GM12878 (cell line): ENCODE measurements around the gene BRSK2. TPM values are rescaled to one million over a fixed set of nuclear protein-coding genes. Genes with fewer than 3 reads are reported as not detected.

Source experiments
- ATAC-seq: fragments of 200-7000 bp; cut with Tn5 transposase; 3 replicates; pipeline ENCODE4 v1.9.1; 2020; ENCODE audit warnings: mild to moderate bottlenecking, moderate library complexity
- BruUV-seq: library from RNA; stranded (reverse); fragments of 400-500 nt; replicated peaks from 2 replicates; lab custom pipeline; 2021; lab: Mats Ljungman, UMichigan
- CTCF ChIA-PET: fragments of 300-600 bp; sonication (Branson Sonifier 250); formaldehyde crosslinking; extraction: SDS; loops from one replicate; lab custom pipeline; 2021; ENCODE audit warnings: inconsistent platforms; lab: Yijun Ruan, JAX
- POLR2A ChIA-PET: fragments of 350-600 bp; formaldehyde crosslinking; extraction: SDS; loops from one replicate; lab custom pipeline; 2021; ENCODE audit warnings: inconsistent platforms; lab: Charles Lee
- RAD21 ChIA-PET: fragments of 300-600 bp; sonication (Branson Sonifier 250); formaldehyde crosslinking; loops from one replicate; lab custom pipeline; 2023; ENCODE audit warnings: antibody characterized with exemption; ENCODE audit not compliant: unreplicated experiment; lab: Charles Lee
- SMC1A ChIA-PET: fragments of 300-600 bp; sonication (Branson Sonifier 250); formaldehyde crosslinking; loops from one replicate; lab custom pipeline; 2023; ENCODE audit not compliant: unreplicated experiment, uncharacterized antibody; lab: Charles Lee
- DNase-seq: peaks from one replicate; pipeline ENCODE4 v3.0.0-alpha.2; 2011; ENCODE audit warnings: low read depth, low spot score
- FAIRE-seq: peaks from 3 replicates; lab custom pipeline; 2011; peaks lifted over from hg19 to GRCh38; lab: Jason Lieb, UNC
- H2AFZ ChIP-seq: 2 replicates; pipeline ENCODE4 v1.6.0; 2011; ENCODE audit warnings: low read depth, low read length, control low read depth; ENCODE audit not compliant: control insufficient read depth
- H3K27ac ChIP-seq: 2 replicates; pipeline ENCODE4 v1.5.1; 2011; ENCODE audit warnings: control low read depth; ENCODE audit not compliant: control insufficient read depth, insufficient read depth
- H3K27me3 ChIP-seq, 2 experiments: replicated peaks in 1 of 2; 2 replicates each; pipeline versions ENCODE4 v1.6.0 to v1.6.1; 2011; ENCODE audit warnings: low read length in 1 of 2; ENCODE audit not compliant: control insufficient read depth in 2 of 2, insufficient read depth in 2 of 2
- H3K36me3 ChIP-seq, 2 experiments: 2 replicates each; pipeline ENCODE4 v1.5.1; 2011; ENCODE audit warnings: low read length in 1 of 2; ENCODE audit not compliant: control insufficient read depth in 2 of 2, insufficient read depth in 2 of 2
- H3K4me1 ChIP-seq: 2 replicates; pipeline ENCODE4 v1.6.1; 2011; ENCODE audit warnings: mild to moderate bottlenecking, low read length, moderate library complexity, mixed read lengths; ENCODE audit not compliant: control insufficient read depth, insufficient read depth
- H3K4me2 ChIP-seq: 2 replicates; pipeline ENCODE4 v1.6.0; 2011; ENCODE audit warnings: control low read depth; ENCODE audit not compliant: control insufficient read depth, insufficient read depth
- H3K4me3 ChIP-seq: fragments of 200-600 bp; sonication (generic); 2 replicates; pipeline ENCODE4 v1.5.1; 2016
- H3K79me2 ChIP-seq: 2 replicates; pipeline ENCODE4 v1.6.0; 2011; ENCODE audit warnings: low read length; ENCODE audit not compliant: control insufficient read depth, insufficient read depth
- H3K9ac ChIP-seq: 2 replicates; pipeline ENCODE4 v1.8.0; 2011; ENCODE audit warnings: low read length, control low read depth, mixed read lengths; ENCODE audit not compliant: control insufficient read depth, insufficient read depth
- H3K9me3 ChIP-seq: replicated peaks from 3 replicates; pipeline ENCODE4 v1.5.1; 2011; ENCODE audit warnings: mild to moderate bottlenecking, low read length; ENCODE audit not compliant: control insufficient read depth, insufficient read depth
- H4K20me1 ChIP-seq: 2 replicates; pipeline ENCODE4 v1.6.0; 2011; ENCODE audit not compliant: control insufficient read depth, insufficient read depth
- CBFB ChIP-seq: IDR thresholded peaks from 2 replicates; pipeline ENCODE4 v1.6.1; 2016; ENCODE audit warnings: antibody characterized with exemption, low read depth
- CHD1 ChIP-seq: IDR thresholded peaks from 2 replicates; pipeline ENCODE4 v1.6.1; 2012; ENCODE audit warnings: low read depth, low read length, improper control_type of control experiment
- EED ChIP-seq: sonication (generic); IDR thresholded peaks from 2 replicates; pipeline ENCODE4 v1.6.1; 2016; ENCODE audit warnings: antibody characterized with exemption, low read depth
- EP300 ChIP-seq, 2 experiments: fragments of 150-350 bp in 1 of 2; IDR thresholded peaks; 2 replicates each; pipeline ENCODE4 v1.6.1; 2011 to 2012; ENCODE audit warnings: low read depth in 2 of 2, low read length in 2 of 2, borderline replicate concordance in 1 of 2, improper control_type of control experiment in 1 of 2, inconsistent platforms in 1 of 2; ENCODE audit not compliant: control insufficient read depth in 1 of 2
- ESRRA ChIP-seq: IDR thresholded peaks from 2 replicates; pipeline ENCODE4 v1.6.1; 2012; ENCODE audit warnings: mild to moderate bottlenecking, low read length, improper control_type of control experiment
- HDGF ChIP-seq: fragments of 450-650 bp; IDR thresholded peaks from 2 replicates; pipeline ENCODE4 v1.6.1; 2016; ENCODE audit warnings: antibody characterized with exemption
- MTA3 ChIP-seq: IDR thresholded peaks from 2 replicates; pipeline ENCODE4 v1.6.1; 2012; ENCODE audit warnings: low read length, inconsistent platforms, borderline replicate concordance
- NFIC ChIP-seq: IDR thresholded peaks from 2 replicates; pipeline ENCODE4 v1.6.1; 2012; ENCODE audit warnings: low read depth, mild to moderate bottlenecking, inconsistent platforms, low read length, moderate library complexity
- NKRF ChIP-seq: fragments of 450-650 bp; conservative IDR thresholded peaks from 2 replicates; pipeline ENCODE4 v1.6.1; 2017; ENCODE audit warnings: mild to moderate bottlenecking, moderate library complexity
- NR2C1 ChIP-seq: fragments of 450-650 bp; IDR thresholded peaks from 2 replicates; pipeline ENCODE4 v1.6.1; 2017; ENCODE audit warnings: antibody characterized with exemption, mild to moderate bottlenecking, moderate library complexity
- POLR2AphosphoS5 ChIP-seq: IDR thresholded peaks from 2 replicates; pipeline ENCODE4 v1.6.1; 2011; ENCODE audit warnings: mild to moderate bottlenecking, low read length, inconsistent platforms
- ZBTB4 ChIP-seq: fragments of 450-650 bp; formaldehyde crosslinking; IDR thresholded peaks from 2 replicates; pipeline ENCODE4 v1.4.0; 2022; ENCODE audit warnings: mild to moderate bottlenecking, moderate library complexity
- ZNF24 ChIP-seq: fragments of 450-650 bp; IDR thresholded peaks from 2 replicates; pipeline ENCODE4 v1.6.1; 2017; ENCODE audit warnings: antibody characterized with exemption, mild to moderate bottlenecking
- WGBS: methylation state at CpG from one replicate; pipeline ENCODE4 v1.1.6; 2016; ENCODE audit warnings: low lambda C conversion rate; ENCODE audit not compliant: insufficient replicate concordance, insufficient coverage; ENCODE audit errors: missing lambda C conversion rate; 5-methylcytosine and 5-hydroxymethylcytosine counted together
- in situ Hi-C: fragments of 300-500 bp; cut with MboI; formaldehyde crosslinking; loops from 9 replicates; pipeline ENCODE4 v1.14.3; 2018; ENCODE audit warnings: mixed read lengths
- intact Hi-C: fragments of 100-400 bp; cut with micrococcal nuclease; formaldehyde crosslinking; loops from one replicate; pipeline ENCODE4 v1.14.2; 2022; ENCODE audit not compliant: unreplicated experiment
- polyA plus RNA-seq, 11 experiments: library from polyadenylated mRNA; depleted of rRNA in 4 of 11; unstranded in 6 of 11; stranded (reverse) in 5 of 11; fragments of >200 nt; fragmentation: Nextera tagmentation in 4 of 11; fragmentation: Illumina TruSeq in 1 of 11; extraction: Ambion mirVana in 4 of 11; extraction: Trizol in 1 of 11; gene quantifications; 1 replicate in 1 of 11; 2 replicates in 10 of 11; pipeline versions ENCODE4 v1.2.1 to v1.2.3, GENCODE V29; 2011 to 2016; ENCODE audit warnings: inconsistent platforms in 2 of 11, missing spikeins in 2 of 11, low read depth in 1 of 11
- total RNA-seq, 4 experiments: library from RNA; depleted of rRNA in 3 of 4; stranded (reverse); fragments of >200 nt in 3 of 4; fragmentation: Illumina TruSeq in 1 of 4; extraction: Trizol in 1 of 4; gene quantifications; 2 replicates each; pipeline versions ENCODE4 v1.2.1 to v1.2.3, GENCODE V29; 2013 to 2021

The BRSK2 gene
- total and polyA plus RNA-seq, 10 of the 15 experiments (the other 5 are each of a cell fraction or from before 2014, with no cell fraction given), result 0.13 TPM; not detected in 9

GRCh38 chr11:1460986-1461825 is 71.5 kb downstream of the BRSK2 start:
- POLR2A ChIA-PET, result no interaction called here
- 87% methylated on average over 46 of the region's 50 CpGs for WGBS
- Histone ChIP-seq H3K36me3 (no peaks in the 10 kb centered on the region), H3K79me2 (no peaks in the 10 kb centered on the region), H3K9ac (no peak overlapping the region), H3K27me3 (no peaks in the 10 kb centered on the region), H4K20me1 (no peaks in the 10 kb centered on the region), H2AFZ (no peak overlapping the region), H3K9me3 (no peaks in the 10 kb centered on the region; the same call in 2 of the 3 replicates), H3K4me2 (no peak overlapping the region), H3K27ac (no peak overlapping the region), H3K4me1 (no peaks in the 10 kb centered on the region), H3K4me3 (no peak overlapping the region)
- TF ChIP-seq ZBTB4 (CRISPR knock-in tag) (no peak), NFIC (no peak), CBFB (no peak), ESRRA (no peak), CHD1 (no peak), MTA3 (no peak), POLR2AphosphoS5 (no peak), NKRF (no peak), NR2C1 (no peak), HDGF (no peak), EED (no peak), EP300 (IDR thresholded peaks at IDR 0.05; ENCODE audit: borderline replicate concordance in 1 of 2, control insufficient read depth in 1 of 2, low read depth in 2 of 2, low read length in 2 of 2) (no peak), ZNF24 (no peak)
- CTCF ChIA-PET, result no interaction called here
- intact Hi-C loops, result no loop called here
- RAD21 ChIA-PET, result no interaction called here
- SMC1A ChIA-PET, result no interaction called here
- FAIRE-seq (no peak), DNase-seq (no peak), ATAC-seq (no peak)
- no TSS peak for BruUV-seq
- in situ Hi-C loops, result no loop called here
